Spleen (tissue), 7 donors: ENCODE data around the gene EXOC6B.
"Not testable (repeated sequence)": the region's sequence is repeated elsewhere in the genome, so short reads cannot be mapped to it uniquely, and the experiment has no call there.

Experiments
- CTCF ChIP-seq, 11 experiments: fragments of 200-600 bp in 7 of 11; fragments of 450-650 bp in 4 of 11; sonication (generic) in 4 of 11; IDR thresholded peaks in 8 of 11; conservative IDR thresholded peaks in 3 of 11; 1 replicate in 7 of 11; 2 replicates in 4 of 11; pipeline versions ENCODE4 v1.4.0 to v1.8.0; 2016 to 2021; ENCODE audit warnings: antibody characterized with exemption in 11 of 11, inconsistent platforms in 4 of 11, mild to moderate bottlenecking in 1 of 11
- POLR2A ChIP-seq, 3 donors: fragments of 450-650 bp; IDR thresholded peaks; one replicate each; pipeline ENCODE4 v1.5.1; 2017; ENCODE audit warnings: antibody characterized with exemption in 3 of 3, mild to moderate bottlenecking in 1 of 3
- POLR2AphosphoS5 ChIP-seq, 3 donors: sonication (generic); formaldehyde crosslinking; IDR thresholded peaks; one replicate each; pipeline ENCODE4 v1.5.1; 2017; ENCODE audit warnings: antibody characterized with exemption in 3 of 3
- donor health status: DM: no; HTN: no; CAD: no; lungs with moderate emphysema.
- donor health status: DM: no; HTN: no; CAD: no.
- donor health status: DM: no; HTN: no; CAD: no.

GRCh38 chr2:72484622-72485021 is 341.2 kb downstream of the EXOC6B start:
- TF ChIP-seq CTCF (IDR thresholded peaks at IDR 0.05 in 8 of 11, conservative IDR thresholded peaks at IDR 0.05 in 3 of 11); POLR2AphosphoS5 (IDR thresholded peaks at IDR 0.05); POLR2A (IDR thresholded peaks at IDR 0.05): not testable (repeated sequence)
